ENCODE results near the gene SDHAF2. TPM values are rescaled to one million over a fixed set of nuclear protein-coding genes. Genes with fewer than 3 reads are reported as not detected.
A peak's percentile ranks its signal among the peaks of the same experiment; 100 is the strongest.

Gene SDHAF2
- total and polyA plus RNA-seq, 2 of the 13 experiments (the other 11 are each of a cell fraction or from before 2014, with no cell fraction given), result 44.2 to 70.4 TPM

- TF ChIP-seq ZNF691 (CRISPR knock-in tag; IDR thresholded peaks at IDR 0.05; ENCODE audit: borderline replicate concordance, low read depth) (peak; percentile 62; the same call in 1 of the 2 replicates), AHDC1 (CRISPR knock-in tag; IDR thresholded peaks at IDR 0.05; ENCODE audit: borderline replicate concordance) (no peak), PRPF4 (IDR thresholded peaks at IDR 0.05; ENCODE audit: low read depth, low read length, poor library complexity, severe bottlenecking) (no peak), MEIS1 (CRISPR knock-in tag; IDR thresholded peaks at IDR 0.05; ENCODE audit: borderline replicate concordance) (no peak), PRMT3 (CRISPR knock-in tag; IDR thresholded peaks at IDR 0.05; ENCODE audit: borderline replicate concordance, low read depth) (no peak), RARA (CRISPR knock-in tag; IDR thresholded peaks at IDR 0.05) (peak; percentile 62), ZNF232 (CRISPR knock-in tag; IDR thresholded peaks at IDR 0.05; ENCODE audit: borderline replicate concordance) (no peak), SP5 (CRISPR knock-in tag; IDR thresholded peaks at IDR 0.05; ENCODE audit: borderline replicate concordance, low read depth) (peak; percentile 79), CENPT (CRISPR knock-in tag; IDR thresholded peaks at IDR 0.05; ENCODE audit: low read depth) (no peak), ZNF710 (CRISPR knock-in tag; IDR thresholded peaks at IDR 0.05; ENCODE audit: borderline replicate concordance) (no peak), SAP130 (CRISPR knock-in tag; IDR thresholded peaks at IDR 0.05; ENCODE audit: low read depth) (peak; percentile 60), GLMP (CRISPR knock-in tag; IDR thresholded peaks at IDR 0.05; ENCODE audit: borderline replicate concordance) (no peak), ZNF251 (CRISPR knock-in tag; IDR thresholded peaks at IDR 0.05) (no peak)
Measured at GRCh38 chr11:61488651-61489291, 58.8 kb downstream of the SDHAF2 start (continued).
